Measurements from ENCODE around the gene ZFR2. TPM values are rescaled to one million over a fixed set of nuclear protein-coding genes. Genes with fewer than 3 reads are reported as not detected.
"Not testable (repeated sequence)": the region's sequence is repeated elsewhere in the genome, so short reads cannot be mapped to it uniquely, and the experiment has no call there.

The ZFR2 gene
- total RNA-seq, 1 donor from 2014 or later = 0.25 TPM

DNA sequence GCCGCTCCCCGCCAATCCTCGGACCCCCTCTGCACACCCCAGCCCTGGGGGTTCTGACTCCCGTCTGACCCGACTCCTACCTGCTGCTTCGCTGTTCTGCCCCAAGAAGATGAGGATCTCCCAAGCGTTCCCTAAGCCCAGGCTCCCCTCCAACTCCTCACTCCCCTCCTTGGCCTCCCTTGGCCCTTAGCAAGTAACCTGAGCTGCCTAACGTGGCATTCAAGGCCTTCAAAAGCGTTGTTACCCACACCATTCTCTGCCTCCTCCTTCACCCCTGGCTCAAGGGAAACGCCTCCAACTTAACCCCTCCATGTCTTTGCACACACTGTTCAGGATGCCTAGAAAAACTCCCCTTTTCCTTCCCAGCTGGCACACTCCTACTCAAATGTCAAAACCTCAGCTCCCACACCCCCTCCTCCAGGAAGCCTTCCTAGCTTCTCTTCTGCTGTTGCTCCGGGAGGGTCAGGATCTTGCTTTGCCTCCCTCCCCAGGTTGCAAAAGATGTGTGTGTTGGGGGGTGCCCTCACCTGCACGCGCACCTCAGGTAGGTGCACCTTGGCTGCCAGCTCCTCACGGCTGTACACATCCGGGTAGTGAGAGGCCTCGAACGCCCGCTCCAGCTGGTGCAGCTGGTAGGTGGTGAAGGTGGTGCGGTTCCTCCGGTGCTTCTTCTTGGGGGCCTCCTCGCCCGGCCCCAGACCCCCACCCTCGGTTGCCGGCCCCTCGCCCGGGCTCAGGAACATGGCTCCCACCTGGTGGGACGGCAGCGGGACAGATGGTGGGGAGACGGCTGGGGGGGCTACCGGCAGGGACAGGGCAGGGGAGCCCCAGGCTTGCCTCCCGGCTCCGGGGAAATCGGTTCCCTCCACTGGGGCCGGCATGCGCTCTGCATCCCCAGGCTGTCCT, 97.6 kb downstream of the ZFR2 start:
- no peak for DNase-seq (ENCODE audit: low read depth)

DNA sequence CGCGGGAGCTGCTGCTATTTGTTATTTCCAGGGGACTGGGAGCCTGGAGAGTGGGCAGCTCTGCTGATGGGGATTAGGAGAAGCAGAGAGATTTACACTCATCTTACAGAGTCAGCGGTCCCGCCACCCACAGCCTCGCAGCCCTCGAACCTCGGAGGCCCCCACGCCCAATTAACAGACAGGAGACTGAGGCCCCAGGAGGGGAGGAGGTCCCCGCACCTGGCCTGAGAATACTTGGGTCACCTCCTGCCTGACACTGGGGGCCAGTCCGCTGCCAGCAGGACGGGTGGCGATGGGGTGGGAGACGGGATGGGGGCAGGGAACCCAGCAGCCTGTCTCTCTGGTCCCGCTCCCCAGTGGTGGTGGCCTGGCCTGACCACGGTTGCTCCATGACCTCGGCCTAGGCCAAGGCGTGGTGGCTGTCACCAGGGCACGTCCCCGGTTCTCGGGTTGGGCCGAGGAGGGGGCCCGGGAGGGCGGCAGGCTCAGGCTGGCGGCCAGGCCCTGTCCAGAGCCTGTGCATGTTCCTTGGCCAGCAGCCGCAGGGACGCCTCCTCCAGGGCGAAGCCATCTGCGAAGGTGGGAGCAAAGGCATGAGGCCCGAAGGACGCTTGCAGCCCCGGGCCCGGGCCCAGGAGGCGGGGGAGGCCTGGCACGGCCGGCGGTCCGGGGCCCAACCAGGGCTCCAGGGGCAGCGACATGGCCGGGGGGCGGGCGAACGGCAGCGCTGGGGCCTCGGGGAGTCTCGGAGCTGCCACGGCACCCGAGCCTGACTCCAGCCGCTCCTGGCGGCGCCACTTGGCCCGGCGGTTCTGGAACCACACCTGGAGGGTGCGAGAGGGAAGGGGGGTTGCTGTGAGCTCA, 98.5 kb downstream of the ZFR2 start:
- no peak for DNase-seq (ENCODE audit: low read depth)

- DNase-seq (ENCODE audit: low read depth) = no peak
Measured at GRCh38 chr19:3769494-3769893, 99.3 kb downstream of the ZFR2 start.

GRCh38 chr19:3768748-3769099, 100.1 kb downstream of the ZFR2 start:
- DNase-seq (ENCODE audit: low read depth) = no peak

- DNase-seq (ENCODE audit: low read depth) = no peak
Measured at GRCh38 chr19:3768015-3768747, 100.7 kb downstream of the ZFR2 start.

- DNase-seq (ENCODE audit: low read depth) = no peak
Measured at GRCh38 chr19:3767050-3767449, 101.8 kb downstream of the ZFR2 start.

- DNase-seq (ENCODE audit: low read depth) = no peak
Measured at GRCh38 chr19:3766520-3766919, 102.3 kb downstream of the ZFR2 start.

GRCh38 chr19:3765757-3766156, 103.1 kb downstream of the ZFR2 start:
- DNase-seq (ENCODE audit: low read depth) = not testable (repeated sequence)

GRCh38 chr19:3765121-3765520, 103.7 kb downstream of the ZFR2 start:
- DNase-seq (ENCODE audit: low read depth) = no peak

DNA sequence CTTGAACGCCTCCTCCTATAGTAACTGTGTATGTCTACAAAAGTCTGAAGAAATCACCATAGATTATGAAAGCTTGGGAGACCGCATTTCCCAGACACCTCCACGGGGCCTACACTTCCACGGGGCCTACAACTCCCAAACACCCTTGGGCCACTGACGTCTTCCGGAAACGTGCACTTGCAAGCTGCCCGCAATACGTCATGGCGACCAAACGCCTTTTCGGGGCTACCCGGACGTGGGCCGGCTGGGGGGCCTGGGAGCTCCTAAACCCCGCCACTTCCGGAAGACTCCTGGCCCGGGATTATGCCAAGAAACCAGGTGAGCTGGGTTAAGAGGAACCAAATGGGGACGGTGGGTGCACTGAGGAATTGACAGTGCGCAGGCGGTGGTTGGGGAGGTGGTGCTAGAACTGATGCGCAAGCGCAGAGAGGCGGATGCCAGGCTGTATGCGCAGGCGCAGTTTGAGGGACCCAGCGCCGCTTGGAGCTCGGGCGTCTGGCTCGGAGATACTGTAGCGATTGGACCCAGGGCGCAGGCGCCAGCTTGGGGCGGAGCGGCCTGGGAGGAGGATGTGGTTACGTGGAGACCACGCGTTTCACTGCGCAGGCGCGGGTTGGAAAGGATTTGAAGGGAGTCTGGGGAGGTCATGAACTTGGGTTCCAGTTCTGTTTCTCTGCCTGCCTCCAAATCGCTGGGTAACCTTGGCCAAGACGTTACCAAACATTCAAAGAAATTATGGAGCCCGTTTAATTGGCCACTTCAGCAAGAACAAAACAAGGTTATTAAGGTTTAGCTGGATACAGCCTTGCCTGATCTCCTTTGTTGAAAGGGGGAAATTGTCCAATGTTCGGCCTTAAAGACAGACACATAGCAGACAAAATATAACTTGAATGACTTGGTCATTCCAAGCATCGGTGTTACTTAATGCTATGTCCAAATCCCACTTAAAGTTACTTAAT, 106.1 kb downstream of the ZFR2 start, which contains the start of gene MRPL54:
Gene MRPL54, plus strand, starts transcription at position 182 of the 959 bp plus-strand sequence. Its CDS starts 19 bp downstream, at position 201.
- peak; percentile 97 for DNase-seq (ENCODE audit: low read depth)

- no peak for DNase-seq (ENCODE audit: low read depth)
Measured at GRCh38 chr19:3762130-3762473, 106.7 kb downstream of the ZFR2 start.

DNA sequence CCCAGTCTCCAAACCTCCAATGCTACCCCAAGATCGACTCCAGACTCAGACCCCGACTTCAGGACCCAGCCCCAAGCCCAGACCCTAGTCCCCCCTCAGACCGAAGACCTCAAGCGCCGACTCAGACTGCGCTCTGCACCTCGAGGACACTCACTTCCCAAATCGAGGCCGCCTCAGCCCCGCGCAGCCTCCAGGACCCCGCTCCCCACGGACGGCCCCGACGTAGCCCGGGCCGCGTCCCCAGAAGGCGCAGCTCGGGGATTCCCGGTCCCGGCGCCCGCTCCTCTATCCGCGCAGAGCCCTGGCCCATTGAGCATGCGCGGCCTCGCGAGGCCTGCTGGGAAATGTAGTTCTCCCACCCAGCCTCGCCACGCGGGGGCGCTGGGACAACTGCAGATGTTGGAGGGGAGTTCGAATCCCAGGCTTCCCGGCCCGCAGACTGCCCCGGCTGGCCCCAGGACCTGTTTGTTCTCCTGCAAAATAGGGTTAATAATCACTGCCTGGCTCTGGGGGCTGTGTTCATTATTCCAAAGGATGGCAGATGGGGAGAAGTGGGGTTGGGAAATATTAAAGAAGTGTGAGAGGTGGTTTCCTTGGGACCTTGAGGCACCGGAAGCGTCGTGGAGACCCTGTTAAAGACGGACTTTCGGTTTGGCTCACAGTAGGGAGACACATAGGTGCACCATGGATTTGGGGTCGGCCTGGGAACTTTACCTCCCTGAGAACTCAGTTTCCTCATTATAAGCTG, 107.3 kb downstream of the ZFR2 start, which contains the start of gene APBA3:
Gene APBA3, minus strand, starts transcription at position 311 of the 748 bp plus-strand sequence. CDS start 1,428 bp downstream, outside the sequence.
- peak; percentile 67 for DNase-seq (ENCODE audit: low read depth)

DNA sequence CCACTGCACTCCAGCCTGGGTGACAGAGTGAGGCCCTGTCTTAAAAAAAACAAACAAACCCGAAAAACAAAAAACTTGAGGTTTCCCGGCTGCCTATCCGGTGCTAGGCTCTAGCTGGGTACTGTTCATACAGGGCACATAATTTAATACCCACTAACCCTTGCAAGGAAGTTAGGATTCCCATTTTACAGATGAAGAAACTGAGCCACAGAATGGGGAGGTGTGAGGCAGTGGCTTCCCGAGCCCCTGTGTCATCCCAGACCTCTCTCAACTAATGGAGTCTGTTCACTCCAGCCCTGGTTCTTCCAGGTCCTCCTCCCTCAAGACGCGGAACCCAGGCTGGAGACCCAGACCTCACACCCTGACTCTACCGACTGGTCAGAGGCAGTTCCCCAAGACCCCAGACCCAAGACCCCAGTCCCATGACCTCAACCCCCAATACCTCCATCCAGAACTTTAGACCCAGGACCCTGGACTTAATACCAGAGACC, 107.9 kb downstream of the ZFR2 start:
- DNase-seq (ENCODE audit: low read depth) = peak; percentile 1

DNA sequence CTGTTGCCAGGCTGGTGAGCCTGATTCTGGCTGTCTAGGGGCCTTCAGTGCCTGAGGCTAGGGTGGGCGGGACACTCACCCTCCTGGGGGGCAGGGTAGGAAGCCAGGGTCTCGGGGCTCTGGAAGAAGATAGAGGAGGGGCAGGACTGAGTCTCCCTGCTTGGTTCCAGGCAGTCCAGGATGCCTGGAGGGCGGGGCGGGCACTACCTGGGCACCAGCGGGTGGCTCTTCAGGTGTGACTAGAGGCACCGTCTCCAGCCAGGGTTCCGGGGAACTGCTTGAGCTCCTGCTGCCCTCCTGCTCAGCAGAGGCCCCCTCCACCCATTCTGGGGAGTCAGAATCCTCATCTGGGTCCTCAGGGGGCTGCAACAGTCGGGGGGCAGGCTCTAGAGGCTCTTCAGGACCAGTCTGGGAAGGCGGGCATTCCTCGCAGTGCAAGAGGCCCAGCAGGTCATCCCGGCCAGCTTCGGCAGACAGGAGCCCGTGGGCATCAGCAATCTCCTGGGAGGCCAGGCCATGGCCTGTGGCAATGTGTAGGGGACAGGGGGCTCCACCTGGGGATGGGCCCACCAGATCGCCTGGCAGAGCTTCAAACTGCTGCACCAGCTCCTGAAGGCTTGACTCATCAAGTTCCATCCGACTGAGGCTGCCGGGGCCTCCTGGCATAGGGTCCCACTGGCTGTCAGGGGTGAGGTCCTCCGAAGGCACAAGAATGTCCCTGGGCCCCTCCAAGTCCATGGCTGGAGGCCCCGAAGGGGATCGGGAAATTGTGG, 109.2 kb downstream of the ZFR2 start:
- DNase-seq (ENCODE audit: low read depth) = no peak

- DNase-seq (ENCODE audit: low read depth) = not testable (repeated sequence)
Measured at GRCh38 chr19:3758297-3758696, 110.5 kb downstream of the ZFR2 start.

DNA sequence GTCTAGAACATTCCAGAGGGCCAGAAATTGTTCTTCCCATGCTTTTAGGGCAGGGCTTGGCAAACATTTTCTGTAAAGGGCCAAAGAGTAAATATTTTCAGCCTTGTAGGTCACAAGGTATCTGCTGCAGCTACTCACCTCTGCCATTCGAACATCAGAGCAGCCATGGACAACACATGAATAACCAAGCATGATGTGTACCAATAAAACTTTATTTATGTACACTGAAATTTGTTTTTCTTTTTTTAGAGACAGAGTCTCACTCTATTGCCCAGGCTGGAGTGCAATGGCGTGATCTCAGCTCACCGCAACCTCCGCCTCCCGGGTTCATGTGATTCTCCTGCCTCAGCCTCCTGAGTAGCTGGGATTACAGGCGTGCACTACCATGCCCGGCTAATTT, 111.1 kb downstream of the ZFR2 start:
- DNase-seq (ENCODE audit: low read depth) = not testable (repeated sequence)
